ENCODE results near the gene SQOR. TPM values are rescaled to one million over a fixed set of nuclear protein-coding genes. Genes with fewer than 3 reads are reported as not detected.

SQOR gene
- total and polyA plus RNA-seq, 10 donors = 21.5 to 79.6 (median 56.1) TPM

GRCh38 chr15:45604326-45604725 lies 30.5 kb upstream of the SQOR start:
- TF ChIP-seq POLR2AphosphoS5 (IDR thresholded peaks at IDR 0.05) (no peak), POLR2A (IDR thresholded peaks at IDR 0.05) (no peak), CTCF (IDR thresholded peaks at IDR 0.05 in 8 of 11, conservative IDR thresholded peaks at IDR 0.05 in 3 of 11) (no peak)
- Histone ChIP-seq H3K4me1 (peaks cover 0 to 63% (median 29%) of the 10 kb centered on the region in 6 donors), H3K9me3 (no peaks in the 10 kb centered on the region), H3K27ac (peak overlapping the region in 7 of 8 donors; percentile 8 to 63 (median 34)), H3K36me3 (peaks cover 0 to 41% (median 16%) of the 10 kb centered on the region in 6 donors), H3K4me3 (no peak overlapping the region), H3K27me3 (replicated peaks in 1 of 7) (no peaks in the 10 kb centered on the region)
- WGBS, 5 donors = 41 to 77% (median 74%) methylated on average over 1 of the region's 1 CpG
- intact Hi-C loops (cut with DNase I; ENCODE audit: low total_unique reads) = no loop called here
- no peak for DNase-seq

GRCh38 chr15:45606413-45606812 lies 28.4 kb upstream of the SQOR start:
- H3K36me3 ChIP-seq = peaks cover 0 to 49% (median 16%) of the 10 kb centered on the region in 6 donors
- no peak overlapping the region for H3K4me3 ChIP-seq
- 65 to 88% (median 69%) methylated on average over 3 of the region's 3 CpGs for WGBS, 5 donors
- H3K27ac ChIP-seq = peak overlapping the region in 1 of 8 donors; percentile 8
- no peak for TF ChIP-seq CTCF (IDR thresholded peaks at IDR 0.05 in 8 of 11, conservative IDR thresholded peaks at IDR 0.05 in 3 of 11)
- no peaks in the 10 kb centered on the region for H3K9me3 ChIP-seq
- H3K27me3 ChIP-seq (replicated peaks in 1 of 7) = no peaks in the 10 kb centered on the region
- intact Hi-C loops (cut with DNase I; ENCODE audit: low total_unique reads) = no loop called here
- H3K4me1 ChIP-seq = peaks cover 0 to 63% (median 29%) of the 10 kb centered on the region in 6 donors
- DNase-seq = no peak

GRCh38 chr15:45606841-45607240 lies 28.0 kb upstream of the SQOR start:
- Histone ChIP-seq H3K4me1 (peaks cover 0 to 58% (median 29%) of the 10 kb centered on the region in 6 donors), H3K9me3 (no peaks in the 10 kb centered on the region), H3K4me3 (no peak overlapping the region), H3K27ac (peak overlapping the region in 1 of 8 donors; percentile 8), H3K27me3 (replicated peaks in 1 of 7) (no peaks in the 10 kb centered on the region), H3K36me3 (peaks cover 0 to 49% (median 16%) of the 10 kb centered on the region in 6 donors)
- WGBS, 5 donors = 85 to 98% (median 91%) methylated on average over 1 of the region's 1 CpG
- intact Hi-C loops (cut with DNase I; ENCODE audit: low total_unique reads) = no loop called here
- no peak for TF ChIP-seq POLR2AphosphoS5 (IDR thresholded peaks at IDR 0.05)
- no peak for TF ChIP-seq POLR2A (IDR thresholded peaks at IDR 0.05)
- TF ChIP-seq CTCF (IDR thresholded peaks at IDR 0.05 in 8 of 11, conservative IDR thresholded peaks at IDR 0.05 in 3 of 11) = no peak
- no peak for DNase-seq

GRCh38 chr15:45611305-45611704 lies 23.5 kb upstream of the SQOR start:
- Histone ChIP-seq H3K27me3 (replicated peaks in 1 of 7) (no peaks in the 10 kb centered on the region), H3K4me3 (no peak overlapping the region), H3K9me3 (no peaks in the 10 kb centered on the region), H3K4me1 (peaks cover 0 to 21% (median 9%) of the 10 kb centered on the region in 6 donors), H3K36me3 (peaks cover 0 to 37% (median 5%) of the 10 kb centered on the region in 6 donors), H3K27ac (no peak overlapping the region)
- WGBS, 5 donors = 17 to 27% (median 26%) methylated on average over 4 of the region's 4 CpGs
- TF ChIP-seq POLR2AphosphoS5 (IDR thresholded peaks at IDR 0.05) (no peak), POLR2A (IDR thresholded peaks at IDR 0.05) (no peak), CTCF (IDR thresholded peaks at IDR 0.05 in 8 of 11, conservative IDR thresholded peaks at IDR 0.05 in 3 of 11) (peak in 6 of 11 experiments; percentile 31 to 47 (median 36))
- no peak for DNase-seq
- intact Hi-C loops (cut with DNase I; ENCODE audit: low total_unique reads) = no loop called here

Measured in spleen (tissue), 11 donors.